MM.1S (cell line): ENCODE data around the gene PREX1.

Experiments
- EZH2 ChIP-seq: fragments of 300-600 bp; sonication (generic); optimal IDR thresholded peaks from 2 replicates; pipeline ENCODE3; 2017; ENCODE audit warnings: low read depth, mild to moderate bottlenecking, antibody characterized with exemption, low read length, mixed read lengths
- TF ChIP-seq, protein P1 (sequence below): fragments of 300-600 bp; sonication (generic); IDR thresholded peaks from 2 replicates; pipeline ENCODE4 v1.5.1; 2016; ENCODE audit warnings: antibody characterized with exemption, low read length, mixed read lengths

GRCh38 chr20:48826069-48826468, 1.7 kb downstream of the PREX1 start:
- TF ChIP-seq, protein P1, sequence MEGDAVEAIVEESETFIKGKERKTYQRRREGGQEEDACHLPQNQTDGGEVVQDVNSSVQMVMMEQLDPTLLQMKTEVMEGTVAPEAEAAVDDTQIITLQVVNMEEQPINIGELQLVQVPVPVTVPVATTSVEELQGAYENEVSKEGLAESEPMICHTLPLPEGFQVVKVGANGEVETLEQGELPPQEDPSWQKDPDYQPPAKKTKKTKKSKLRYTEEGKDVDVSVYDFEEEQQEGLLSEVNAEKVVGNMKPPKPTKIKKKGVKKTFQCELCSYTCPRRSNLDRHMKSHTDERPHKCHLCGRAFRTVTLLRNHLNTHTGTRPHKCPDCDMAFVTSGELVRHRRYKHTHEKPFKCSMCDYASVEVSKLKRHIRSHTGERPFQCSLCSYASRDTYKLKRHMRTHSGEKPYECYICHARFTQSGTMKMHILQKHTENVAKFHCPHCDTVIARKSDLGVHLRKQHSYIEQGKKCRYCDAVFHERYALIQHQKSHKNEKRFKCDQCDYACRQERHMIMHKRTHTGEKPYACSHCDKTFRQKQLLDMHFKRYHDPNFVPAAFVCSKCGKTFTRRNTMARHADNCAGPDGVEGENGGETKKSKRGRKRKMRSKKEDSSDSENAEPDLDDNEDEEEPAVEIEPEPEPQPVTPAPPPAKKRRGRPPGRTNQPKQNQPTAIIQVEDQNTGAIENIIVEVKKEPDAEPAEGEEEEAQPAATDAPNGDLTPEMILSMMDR: no peak
- TF ChIP-seq EZH2: no peak
